ENCODE results near the gene PNPLA5.

GRCh38 chr22:43839781-43840180 lies 52.0 kb downstream of the PNPLA5 start:
- TF ChIP-seq SETDB1 (CRISPR knock-in tag; IDR thresholded peaks at IDR 0.05; ENCODE audit: borderline replicate concordance) (no peak), EZH2 (conservative IDR thresholded peaks at IDR 0.05; ENCODE audit: low read depth, low read length) (no peak), ZNF24 (IDR thresholded peaks at IDR 0.05) (no peak), ATF7 (IDR thresholded peaks at IDR 0.05) (no peak), ATF7 (CRISPR knock-in tag; IDR thresholded peaks at IDR 0.05) (no peak), CBFB (CRISPR knock-in tag; IDR thresholded peaks at IDR 0.05) (no peak), BCLAF1 (IDR thresholded peaks at IDR 0.05) (no peak), REST (IDR thresholded peaks at IDR 0.05; ENCODE audit: borderline replicate concordance in 1 of 2, low read depth in 1 of 2, low read length in 2 of 2) (no peak), DPF2 (CRISPR knock-in tag; IDR thresholded peaks at IDR 0.05; ENCODE audit: borderline replicate concordance, low read depth) (no peak), SMAD9 (CRISPR knock-in tag; IDR thresholded peaks at IDR 0.05) (no peak), TBP (CRISPR knock-in tag; IDR thresholded peaks at IDR 0.05) (no peak), CTCF (CRISPR knock-in tag; IDR thresholded peaks at IDR 0.05) (no peak), EP300 (IDR thresholded peaks at IDR 0.05; ENCODE audit: low read depth in 2 of 2, low read length in 2 of 2) (no peak), EP300 (CRISPR knock-in tag; IDR thresholded peaks at IDR 0.05; ENCODE audit: borderline replicate concordance) (no peak), CEBPZ (IDR thresholded peaks at IDR 0.05; ENCODE audit: low read length) (no peak)

All from HepG2 (cell line).